A549 (cell line): Measurements from ENCODE around the gene ACVR1. TPM values are rescaled to one million over a fixed set of nuclear protein-coding genes. Genes with fewer than 3 reads are reported as not detected.

ENCODE experiments used
- ATAC-seq, 2 experiments: fragments of 200-7000 bp in 1 of 2; fragments of >200 bp in 1 of 2; cut with Nextera tagmentation in 1 of 2; cut with Tn5 transposase in 1 of 2; 3 replicates each; pipeline versions ENCODE4 v1.8.0 to v1.9.1; 2018 to 2020; ENCODE audit warnings: mild to moderate bottlenecking in 1 of 2, moderate library complexity in 1 of 2
- CTCF ChIA-PET: fragments of 300-600 bp; sonication (Branson Sonifier 250); formaldehyde crosslinking; extraction: SDS; loops from one replicate; lab custom pipeline; 2021; ENCODE audit warnings: antibody characterized with exemption, inconsistent platforms; lab: Yijun Ruan, JAX
- POLR2A ChIA-PET: fragments of 350-600 bp; formaldehyde crosslinking; extraction: SDS; loops from one replicate; lab custom pipeline; 2021; ENCODE audit warnings: antibody characterized with exemption, inconsistent platforms; lab: Yijun Ruan, JAX
- DNase-seq, 2 experiments: peaks; one replicate each; pipeline versions ENCODE4 v3.0.0 to v3.0.0-alpha.2; 2011 to 2016; ENCODE audit warnings: low read depth in 1 of 2, low spot score in 1 of 2
- FAIRE-seq: peaks from 2 replicates; lab custom pipeline; 2011; peaks lifted over from hg19 to GRCh38; lab: Jason Lieb, UNC
- H3K27ac ChIP-seq, 2 experiments: fragments of >200 bp; sonication (Bioruptor Twin); formaldehyde crosslinking; 3 replicates each; pipeline ENCODE4 v1.5.1; 2016 to 2017
- H3K4me1 ChIP-seq: fragments of >200 bp; sonication (Bioruptor Twin); formaldehyde crosslinking; 3 replicates; pipeline ENCODE4 v1.6.1; 2016
- H3K4me2 ChIP-seq: fragments of >200 bp; sonication (Bioruptor Twin); formaldehyde crosslinking; 3 replicates; pipeline ENCODE4 v1.6.1; 2016
- H3K4me3 ChIP-seq: fragments of >200 bp; sonication (Bioruptor Twin); formaldehyde crosslinking; 3 replicates; pipeline ENCODE4 v1.5.1; 2016
- H3K9me3 ChIP-seq: fragments of >200 bp; sonication (Bioruptor Twin); formaldehyde crosslinking; 3 replicates; pipeline ENCODE4 v1.6.1; 2016
- CBX2 ChIP-seq: fragments of 200-600 bp; sonication (generic); IDR thresholded peaks from 2 replicates; pipeline ENCODE4 v1.6.1; 2016; ENCODE audit warnings: low read depth, mild to moderate bottlenecking, borderline replicate concordance
- CHD2 ChIP-seq: fragments of 150-350 bp; IDR thresholded peaks from 2 replicates; pipeline ENCODE4 v1.6.1; 2014; ENCODE audit warnings: low read length; ENCODE audit not compliant: partially characterized antibody
- CHD4 ChIP-seq: fragments of 200-600 bp; sonication (generic); IDR thresholded peaks from 2 replicates; pipeline ENCODE4 v1.6.1; 2016; ENCODE audit warnings: antibody characterized with exemption, mild to moderate bottlenecking, borderline replicate concordance
- FOSL2 ChIP-seq, 2 experiments: fragments of 450-650 bp in 1 of 2; fragments of >200 bp in 1 of 2; sonication (Bioruptor Twin) in 1 of 2; formaldehyde crosslinking; IDR thresholded peaks; 2 replicates each; pipeline versions ENCODE4 v1.5.0 to v1.6.1; 2016 to 2020; ENCODE audit warnings: mild to moderate bottlenecking in 1 of 2, moderate library complexity in 1 of 2
- HEYL ChIP-seq: fragments of 250-450 bp; sonication (Bioruptor Pico); IDR thresholded peaks from 2 replicates; pipeline ENCODE4 v1.8.0; 2021; ENCODE audit warnings: mild to moderate bottlenecking, moderate library complexity
- HMGXB4 ChIP-seq: fragments of 250-450 bp; sonication (Bioruptor Pico); IDR thresholded peaks from 2 replicates; pipeline ENCODE4 v1.5.0; 2021; ENCODE audit warnings: mild to moderate bottlenecking, moderate library complexity, borderline replicate concordance
- HOXB13 ChIP-seq: fragments of 250-450 bp; sonication (Bioruptor Pico); IDR thresholded peaks from 2 replicates; pipeline ENCODE4 v1.5.0; 2020; ENCODE audit warnings: low read depth, mild to moderate bottlenecking, moderate library complexity
- KDM1A ChIP-seq: fragments of 200-600 bp; sonication (generic); IDR thresholded peaks from 2 replicates; pipeline ENCODE4 v1.6.1; 2016; ENCODE audit warnings: low read depth, mild to moderate bottlenecking
- MAX ChIP-seq: IDR thresholded peaks from 2 replicates; pipeline ENCODE4 v1.6.1; 2012
- MAZ ChIP-seq: fragments of 150-350 bp; IDR thresholded peaks from 2 replicates; pipeline ENCODE4 v1.6.1; 2014; ENCODE audit warnings: antibody characterized with exemption, low read depth, low read length, borderline replicate concordance
- NPAS2 ChIP-seq: fragments of 250-450 bp; sonication (Bioruptor Pico); IDR thresholded peaks from 2 replicates; pipeline ENCODE4 v1.8.0; 2022; ENCODE audit warnings: mild to moderate bottlenecking, moderate library complexity, borderline replicate concordance
- PBX3 ChIP-seq: IDR thresholded peaks from 2 replicates; pipeline ENCODE4 v1.6.1; 2012
- PHF8 ChIP-seq: fragments of 200-600 bp; sonication (generic); IDR thresholded peaks from 2 replicates; pipeline ENCODE4 v1.6.1; 2016; ENCODE audit warnings: low read depth, mild to moderate bottlenecking, antibody characterized with exemption, moderate library complexity, borderline replicate concordance
- RAD21 ChIP-seq, 2 experiments: fragments of >200 bp in 1 of 2; sonication (Bioruptor Twin) in 1 of 2; formaldehyde crosslinking in 1 of 2; IDR thresholded peaks in 1 of 2; conservative IDR thresholded peaks in 1 of 2; 2 replicates in 1 of 2; 3 replicates in 1 of 2; pipeline ENCODE4 v1.6.1; 2012 to 2018; ENCODE audit warnings: inconsistent platforms in 1 of 2
- RARB ChIP-seq: fragments of 250-450 bp; sonication (Bioruptor Pico); IDR thresholded peaks from 2 replicates; pipeline ENCODE4 v1.8.0; 2021; ENCODE audit warnings: mild to moderate bottlenecking, moderate library complexity
- RCOR1 ChIP-seq: fragments of 150-350 bp; IDR thresholded peaks from 2 replicates; pipeline ENCODE4 v1.6.1; 2014; ENCODE audit warnings: antibody characterized with exemption, low read length, low read depth
- RFX5 ChIP-seq: fragments of 450-650 bp; IDR thresholded peaks from 2 replicates; pipeline ENCODE4 v1.7.1; 2014; ENCODE audit warnings: antibody characterized with exemption, mild to moderate bottlenecking, moderate library complexity
- SREBF2 ChIP-seq: fragments of 450-650 bp; IDR thresholded peaks from 2 replicates; pipeline ENCODE4 v1.6.1; 2014; ENCODE audit warnings: mild to moderate bottlenecking, moderate library complexity
- ZSCAN20 ChIP-seq: fragments of 250-450 bp; sonication (Bioruptor Pico); IDR thresholded peaks from 2 replicates; pipeline ENCODE4 v1.8.0; 2022; ENCODE audit warnings: mild to moderate bottlenecking, moderate library complexity
- WGBS: methylation state at CpG from one replicate; pipeline ENCODE4 v1.1.6; 2017; ENCODE audit errors: missing lambda C conversion rate; 5-methylcytosine and 5-hydroxymethylcytosine counted together
- polyA plus RNA-seq, 4 experiments: library from polyadenylated mRNA; depleted of rRNA in 3 of 4; stranded (reverse); fragments of >200 nt; fragmentation: RNase III in 1 of 4; extraction: RNeasy Plus Mini Kit Qiagen cat#74134 plus additional on column Dnase treatment in 1 of 4; gene quantifications; 2 replicates in 3 of 4; 3 replicates in 1 of 4; pipeline ENCODE4 v1.2.3, GENCODE V29; 2011 to 2017

Gene ACVR1
- polyA plus RNA-seq, 2 of the 4 experiments (the other 2 are of a cell fraction), result 14.6 to 21.6 TPM

- FAIRE-seq (no peak), ATAC-seq (no peak), DNase-seq (no peak)
- Histone ChIP-seq H3K4me3 (no peak overlapping the region), H3K9me3 (no peaks in the 10 kb centered on the region), H3K4me2 (no peak overlapping the region), H3K4me1 (no peaks in the 10 kb centered on the region), H3K27ac (no peak overlapping the region)
- POLR2A ChIA-PET, result no interaction called here
- 70% methylated on average over 3 of the region's 3 CpGs for WGBS
- CTCF ChIA-PET, result no interaction called here
- TF ChIP-seq HMGXB4 (CRISPR knock-in tag) (no peak), KDM1A (no peak), MAZ (no peak)
Measured at GRCh38 chr2:157747695-157748370, 128.3 kb downstream of the ACVR1 start.

- Histone ChIP-seq H3K4me1 (no peaks in the 10 kb centered on the region), H3K4me3 (no peak overlapping the region), H3K9me3 (no peaks in the 10 kb centered on the region), H3K4me2 (no peak overlapping the region), H3K27ac (no peak overlapping the region)
- no peak for FAIRE-seq
- CTCF ChIA-PET, result interaction anchor here (0.6 to 0.8 kb wide), 2 partner anchors 57 to 667 kb away, joined by 3 to 4 read pairs; no protein-coding TSS in a partner anchor
- no peak for DNase-seq
- ATAC-seq, result no peak
- TF ChIP-seq NPAS2 (no peak), MAX (no peak), RCOR1 (no peak), KDM1A (no peak), HEYL (CRISPR knock-in tag) (no peak), CHD2 (no peak), CBX2 (no peak), FOSL2 (IDR thresholded peaks at IDR 0.05) (no peak), FOSL2 (CRISPR knock-in tag; IDR thresholded peaks at IDR 0.05) (no peak), ZSCAN20 (no peak), PHF8 (no peak), CHD4 (no peak), RFX5 (no peak), RAD21 (conservative IDR thresholded peaks at IDR 0.05 in 1 of 2, IDR thresholded peaks at IDR 0.05 in 1 of 2) (no peak), HOXB13 (CRISPR knock-in tag) (no peak), RARB (CRISPR knock-in tag) (no peak), PBX3 (no peak), SREBF2 (no peak)
- WGBS, result 84% methylated on average over 3 of the region's 3 CpGs
- POLR2A ChIA-PET, result no interaction called here
Measured at GRCh38 chr2:157747280-157747679, 128.8 kb downstream of the ACVR1 start.
